GOT3 (cell line): ENCODE measurements around the gene AP1M1.
"Not testable (repeated sequence)": the region's sequence is repeated elsewhere in the genome, so short reads cannot be mapped to it uniquely, and the experiment has no call there.

Experiments used
- DNase-seq: peaks from one replicate; lab custom pipeline; 2025; ENCODE audit warnings: mixed read lengths; lab: John Stamatoyannopoulos, UW

AP1M1 gene

DNA sequence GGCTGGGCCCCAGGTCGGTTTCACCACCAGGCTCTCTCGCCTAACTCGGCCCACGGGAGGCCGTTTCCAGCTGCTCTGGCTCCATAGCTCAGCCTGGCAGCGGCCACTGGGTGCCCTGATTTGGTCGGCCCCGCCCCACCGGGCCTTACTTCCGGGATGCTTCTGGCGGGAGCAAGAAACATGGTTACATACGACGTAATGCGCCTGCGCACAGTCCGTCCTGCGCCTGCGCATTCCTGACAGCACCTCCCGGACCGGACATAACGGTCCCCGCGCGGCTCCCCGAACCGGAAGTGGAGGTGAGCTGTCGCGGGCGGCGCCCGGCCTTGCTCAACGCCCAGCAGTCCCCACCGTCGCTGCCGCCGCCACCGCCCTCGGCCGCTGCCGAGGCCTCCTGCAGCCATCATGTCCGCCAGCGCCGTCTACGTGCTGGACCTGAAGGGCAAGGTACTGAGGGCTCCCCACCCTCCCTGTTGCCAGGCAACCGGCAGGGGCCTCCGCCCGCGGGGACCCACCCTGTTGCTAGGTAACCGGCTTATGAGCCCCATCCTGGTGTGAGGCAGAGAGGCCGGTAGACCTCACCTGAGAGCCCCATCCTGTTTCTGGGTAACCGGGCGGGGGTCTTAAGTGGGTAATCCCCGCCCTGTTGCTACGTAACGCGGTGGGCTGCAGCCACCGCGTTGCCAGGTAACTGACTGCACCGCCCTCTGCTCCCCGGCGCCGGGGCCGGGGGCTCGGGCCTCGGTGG is at the start of gene AP1M1:
Gene AP1M1, plus strand, starts transcription at position 290 of the 748 bp plus-strand sequence. Its CDS starts 116 bp downstream, at position 406.
- DNase-seq: peak; percentile 96

DNA sequence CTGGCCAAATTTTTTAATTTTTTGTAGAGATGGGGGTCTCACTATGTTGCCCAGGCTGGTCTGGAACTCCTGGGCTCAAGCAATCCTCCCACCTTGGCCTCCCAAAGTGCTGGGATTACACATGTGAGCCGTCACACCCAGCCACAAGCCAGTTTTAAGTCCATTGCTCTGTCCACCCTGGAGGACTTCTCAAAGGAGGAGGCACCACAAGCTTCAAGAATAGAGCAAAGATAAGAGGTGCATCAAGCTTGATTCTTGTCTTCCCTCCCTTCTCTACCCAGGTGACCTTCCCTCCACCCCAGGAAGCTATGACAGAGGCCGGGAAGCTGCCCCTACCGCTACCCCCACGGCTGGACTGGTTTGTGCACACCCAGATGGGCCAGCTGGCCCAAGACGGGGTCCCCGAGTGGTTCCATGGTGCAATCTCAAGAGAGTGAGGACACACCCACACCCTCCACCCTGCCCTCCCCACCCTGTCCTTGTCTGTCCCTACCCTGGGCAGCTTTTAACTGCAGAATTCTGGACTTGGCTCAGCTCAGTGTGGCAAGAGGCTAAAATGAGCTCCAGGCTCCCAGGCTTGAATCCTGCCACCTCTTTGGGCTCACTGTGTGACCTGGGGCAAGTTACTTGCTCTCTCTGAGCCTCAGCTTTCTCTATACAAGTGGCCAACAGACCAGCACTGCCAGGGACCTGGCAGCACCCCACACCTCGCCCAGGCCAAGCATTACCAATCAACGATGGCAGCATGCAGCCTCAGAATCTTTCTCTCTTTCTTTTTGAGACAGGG is 49.1 kb upstream of the AP1M1 start:
- DNase-seq: no peak

DNA sequence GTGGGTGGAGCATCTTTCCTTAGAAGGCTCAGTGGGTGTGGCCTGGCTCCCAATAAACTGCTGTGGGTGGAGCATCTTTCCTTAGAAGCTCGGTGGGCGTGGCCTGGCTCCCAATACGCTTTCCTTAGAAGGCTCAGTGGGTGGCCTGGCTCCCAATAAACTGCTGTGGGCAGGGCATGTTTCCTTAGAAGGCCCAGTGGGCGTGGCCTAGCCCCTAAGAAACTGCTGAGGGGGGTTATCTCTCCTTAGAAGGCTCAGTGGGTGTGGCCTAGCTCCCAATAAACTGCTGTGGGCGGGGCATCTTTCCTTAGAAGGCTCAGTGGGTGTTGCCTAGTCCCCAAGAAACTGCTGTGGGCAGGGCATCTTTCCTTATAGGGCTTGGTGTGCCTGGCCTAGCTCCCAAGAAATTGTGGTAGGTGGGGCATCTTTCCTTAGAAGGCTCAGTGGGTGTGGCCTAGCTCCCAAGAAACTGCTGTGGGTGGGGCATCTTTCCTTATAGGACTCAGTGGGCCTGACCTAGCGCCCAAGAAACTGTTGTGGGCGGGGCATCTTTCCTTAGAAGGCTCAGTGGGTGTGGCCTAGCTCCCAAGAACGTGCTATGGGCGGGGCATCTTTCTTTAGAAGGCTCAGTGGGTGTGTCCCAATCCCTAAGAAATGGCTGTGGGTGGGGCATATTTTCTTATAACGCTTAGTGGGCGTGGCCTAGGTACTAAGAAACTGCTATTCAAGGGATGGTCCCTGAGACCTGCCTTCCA is 44.0 kb upstream of the AP1M1 start:
- DNase-seq: no peak

DNA sequence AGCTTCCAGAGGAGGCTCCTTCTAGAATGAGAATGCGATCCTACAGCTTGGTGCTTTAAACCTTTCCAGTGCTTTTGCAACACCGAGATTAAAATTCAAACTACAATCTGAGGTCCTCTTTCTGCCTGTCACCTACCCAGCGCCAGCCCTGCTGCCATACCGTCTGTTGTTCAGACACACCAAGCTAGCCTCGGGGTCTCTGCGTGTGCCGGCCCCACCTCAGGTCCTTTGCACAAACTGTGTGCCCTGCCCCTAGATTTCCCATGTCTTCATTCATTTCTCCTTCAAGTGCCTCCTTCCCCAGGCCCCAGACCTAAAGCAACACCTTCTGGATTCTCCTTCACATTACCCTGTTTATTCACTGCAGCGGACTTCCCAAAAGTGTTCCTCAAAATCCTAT is 43.2 kb upstream of the AP1M1 start:
- DNase-seq: no peak

DNA sequence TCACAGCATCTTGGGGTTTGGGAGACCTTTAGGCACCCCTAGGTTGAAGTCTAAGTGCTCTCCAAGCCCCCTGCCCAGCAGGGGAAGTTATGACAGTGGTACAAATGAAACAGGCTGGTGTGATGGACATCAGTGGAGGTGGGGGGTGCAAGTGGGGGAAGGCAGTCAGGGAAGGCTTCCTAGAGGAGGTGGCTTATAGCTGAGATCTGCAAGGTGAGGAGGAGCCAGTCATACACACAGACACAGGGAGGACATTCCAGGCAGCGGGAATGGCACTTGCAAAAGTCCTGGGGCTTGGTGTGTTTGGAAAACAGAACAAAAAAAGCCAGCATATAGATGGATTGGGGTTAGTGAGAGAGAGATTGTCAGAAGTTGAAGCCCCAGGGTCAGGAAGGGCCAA is 42.6 kb upstream of the AP1M1 start:
- DNase-seq: no peak

DNA sequence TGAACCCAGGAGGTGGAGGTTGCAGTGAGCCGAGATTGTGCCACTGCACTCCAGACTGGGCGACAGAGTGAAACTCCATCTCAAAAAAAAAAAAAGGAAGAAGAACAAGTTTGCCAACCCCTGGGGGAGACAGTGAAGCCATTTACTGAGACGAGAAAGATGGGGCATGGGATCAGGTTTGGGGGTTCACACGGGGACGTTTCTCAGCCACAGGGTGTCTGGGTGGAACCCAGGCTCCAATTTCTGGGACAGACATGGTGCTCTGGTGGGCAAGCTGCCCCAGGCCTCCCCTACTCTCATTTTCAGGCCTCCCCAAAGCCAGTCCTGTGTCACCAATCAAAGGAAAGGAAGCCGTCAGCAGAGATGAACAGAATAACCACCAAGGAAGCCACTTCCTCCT is 40.8 kb upstream of the AP1M1 start:
- no peak for DNase-seq

DNA sequence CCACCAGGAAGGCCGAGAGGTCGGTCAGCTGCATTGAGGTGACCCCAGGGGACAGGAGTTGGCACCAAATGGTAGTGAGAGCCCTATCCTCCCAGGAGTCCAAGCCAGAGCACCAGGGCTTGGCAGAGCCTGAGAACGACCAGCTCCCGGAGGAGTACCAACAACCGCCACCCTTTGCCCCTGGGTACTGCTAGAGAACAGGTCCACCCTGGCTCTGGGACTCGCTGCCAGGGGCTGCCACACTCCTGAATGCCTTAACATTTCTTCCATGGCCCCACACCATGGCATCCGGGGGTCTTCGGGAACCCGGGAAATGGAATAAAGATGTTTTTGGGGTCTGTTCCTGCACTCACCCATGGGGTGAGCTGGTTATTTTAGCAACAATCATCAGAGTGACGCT is 40.1 kb upstream of the AP1M1 start:
- no peak for DNase-seq

DNA sequence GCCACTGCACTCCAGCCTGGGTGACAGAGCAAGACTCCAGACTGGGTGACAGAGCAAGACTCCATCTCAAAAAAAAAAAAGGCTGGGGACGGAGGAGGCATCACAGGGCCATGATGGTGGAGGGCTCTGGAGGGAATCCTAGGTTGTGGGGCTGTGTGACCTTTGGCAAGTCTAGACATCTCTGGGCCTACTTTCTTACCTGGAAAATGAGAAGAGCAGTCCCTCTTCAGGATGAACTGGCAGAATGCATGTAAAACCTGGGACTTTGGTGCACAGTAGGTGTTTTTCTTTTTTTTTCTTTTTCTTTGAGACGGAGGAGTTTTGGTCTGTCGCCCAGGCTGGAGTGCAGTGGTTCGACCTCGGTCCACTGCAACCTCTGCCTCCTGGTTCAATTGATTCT is 38.1 kb upstream of the AP1M1 start:
- DNase-seq: no peak

DNA sequence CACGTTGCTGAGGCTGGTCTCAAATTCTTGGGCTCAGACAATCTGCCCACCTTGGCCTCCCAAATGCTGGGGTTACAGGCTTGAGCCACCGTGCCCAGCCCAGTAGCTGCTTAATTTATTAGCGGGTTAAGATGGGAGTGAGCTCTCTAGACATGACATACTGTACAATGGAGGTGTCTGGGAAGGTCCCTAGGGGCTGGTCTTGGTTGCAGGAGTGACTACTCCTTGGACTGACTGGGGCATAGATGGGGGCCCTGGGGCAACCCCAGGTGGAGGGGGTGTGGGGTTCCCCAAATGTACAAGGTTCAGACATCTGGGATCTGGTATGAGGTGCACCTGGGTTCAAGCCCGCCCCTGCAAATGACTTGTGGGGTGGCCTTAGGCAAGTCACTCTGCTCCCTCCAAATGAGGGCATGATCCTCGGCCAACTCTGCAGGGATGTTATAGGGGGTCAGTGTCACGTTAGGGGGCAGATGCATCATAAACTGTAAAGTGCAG is 37.2 kb upstream of the AP1M1 start:
- no peak for DNase-seq

DNA sequence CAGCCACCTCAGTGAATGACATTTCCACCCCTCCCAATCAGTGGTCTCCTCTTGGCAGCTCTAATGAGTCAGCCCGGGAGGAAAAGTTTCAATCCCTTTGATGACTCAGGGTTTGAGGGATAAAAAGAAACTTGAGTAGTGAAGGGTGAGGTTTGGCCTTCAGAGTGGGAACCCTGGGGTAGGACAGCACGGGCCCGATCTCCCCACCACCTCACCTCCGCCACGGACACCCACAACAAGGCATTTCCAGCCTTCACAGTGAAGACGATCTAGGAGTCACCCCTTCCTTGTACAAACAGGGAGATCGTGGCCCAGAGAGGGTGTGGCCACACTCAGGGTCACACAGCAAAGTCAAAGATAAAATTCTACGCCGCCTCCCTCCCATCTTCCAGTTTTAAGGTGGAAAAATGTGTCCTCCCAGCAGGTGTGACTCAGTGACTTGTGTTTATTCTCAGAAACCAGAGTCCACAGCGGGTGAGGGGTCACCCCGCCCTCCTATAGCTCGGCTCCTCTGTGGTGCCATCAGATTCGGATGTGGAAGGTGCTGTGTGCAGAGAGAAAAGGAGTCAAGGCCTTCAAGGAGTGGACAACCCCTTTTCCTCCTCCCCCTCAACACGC is 36.7 kb upstream of the AP1M1 start:
- no peak for DNase-seq

DNA sequence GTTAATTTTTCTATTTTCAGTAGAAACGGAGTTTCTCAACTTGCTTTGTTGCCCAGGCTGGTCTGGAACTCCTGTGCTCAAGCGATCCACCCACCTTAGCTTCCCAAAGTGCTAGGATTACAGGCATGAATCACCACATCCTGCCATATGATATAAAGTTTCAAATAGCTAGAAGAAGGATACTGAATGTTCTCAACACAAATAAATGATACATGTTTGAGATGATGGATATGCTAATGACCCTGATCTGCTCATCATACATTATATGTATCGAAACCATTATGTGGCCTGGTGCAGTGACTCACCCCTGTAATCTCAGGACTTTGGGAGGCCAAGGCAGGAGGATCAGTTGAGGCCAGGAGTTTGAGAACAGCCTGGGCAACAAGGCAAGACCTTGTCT is 35.9 kb upstream of the AP1M1 start:
- DNase-seq: no peak

DNA sequence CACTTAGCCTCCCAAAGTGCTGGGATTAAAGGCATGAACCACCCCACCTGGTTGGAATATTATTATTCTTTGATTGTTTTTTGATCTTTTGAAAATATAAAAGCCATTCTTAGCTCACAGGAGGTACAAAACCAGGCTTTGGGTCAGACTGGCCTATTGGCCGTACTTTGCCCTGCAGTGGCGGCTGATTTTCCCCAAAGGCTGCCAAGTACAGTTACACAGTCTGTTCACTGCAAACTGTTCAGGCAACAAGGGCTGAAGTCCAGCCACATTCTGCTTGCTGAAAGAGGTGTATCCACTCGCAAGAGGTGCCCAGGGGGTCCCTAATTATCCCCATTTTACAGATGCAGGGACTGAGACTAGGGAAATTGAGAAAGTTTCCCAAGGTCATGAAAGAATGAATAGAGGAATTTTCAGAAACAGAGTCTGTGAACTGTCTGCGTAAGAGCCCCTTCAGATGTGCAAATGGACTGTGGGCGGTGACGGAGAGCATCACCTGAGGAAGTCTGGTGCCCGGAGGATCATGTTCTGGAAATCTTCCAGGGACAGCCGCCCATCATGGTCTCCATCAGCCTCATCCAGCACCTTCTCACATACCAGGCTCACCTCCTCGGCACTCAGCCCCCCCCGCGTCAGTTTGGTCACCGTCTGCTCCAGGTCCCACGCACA is 33.4 kb upstream of the AP1M1 start:
- no peak for DNase-seq

DNA sequence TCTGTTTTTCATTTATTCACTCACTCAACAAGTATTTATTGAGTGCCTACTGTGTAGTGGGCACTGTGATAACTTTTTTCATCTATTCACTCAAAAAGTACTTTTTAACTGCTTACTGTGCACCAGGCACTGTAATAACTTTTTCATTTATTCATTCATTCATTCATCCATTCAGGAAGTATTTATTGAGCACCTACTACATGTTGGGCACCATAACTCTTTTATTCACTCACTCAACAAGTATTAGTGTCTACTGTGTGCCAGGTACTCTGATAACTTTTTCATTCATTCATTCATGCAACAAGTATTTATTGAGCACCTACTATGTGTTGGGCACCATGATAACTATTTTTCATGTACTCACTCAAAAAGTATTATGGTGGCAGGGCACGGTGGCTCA is 31.3 kb upstream of the AP1M1 start:
- DNase-seq: no peak

DNA sequence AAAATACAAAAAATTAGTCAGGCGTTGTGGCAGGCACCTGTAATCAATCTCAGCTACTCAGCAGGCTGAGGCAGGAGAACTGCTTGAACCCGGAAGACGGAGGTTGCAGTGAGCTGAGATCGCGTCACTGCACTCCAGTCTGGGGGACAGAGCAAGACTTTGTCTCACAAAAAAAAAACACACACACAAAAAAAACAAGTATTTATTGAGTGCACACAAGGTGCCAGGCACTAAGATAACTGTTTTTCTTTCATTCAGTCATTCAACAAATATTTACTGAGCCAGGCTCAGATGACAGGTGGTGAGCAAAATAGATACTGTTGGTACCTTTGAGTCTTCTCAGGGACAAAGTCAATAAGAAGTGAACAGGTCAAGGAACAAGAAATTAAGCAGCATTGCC is 30.7 kb upstream of the AP1M1 start:
- DNase-seq: no peak

DNA sequence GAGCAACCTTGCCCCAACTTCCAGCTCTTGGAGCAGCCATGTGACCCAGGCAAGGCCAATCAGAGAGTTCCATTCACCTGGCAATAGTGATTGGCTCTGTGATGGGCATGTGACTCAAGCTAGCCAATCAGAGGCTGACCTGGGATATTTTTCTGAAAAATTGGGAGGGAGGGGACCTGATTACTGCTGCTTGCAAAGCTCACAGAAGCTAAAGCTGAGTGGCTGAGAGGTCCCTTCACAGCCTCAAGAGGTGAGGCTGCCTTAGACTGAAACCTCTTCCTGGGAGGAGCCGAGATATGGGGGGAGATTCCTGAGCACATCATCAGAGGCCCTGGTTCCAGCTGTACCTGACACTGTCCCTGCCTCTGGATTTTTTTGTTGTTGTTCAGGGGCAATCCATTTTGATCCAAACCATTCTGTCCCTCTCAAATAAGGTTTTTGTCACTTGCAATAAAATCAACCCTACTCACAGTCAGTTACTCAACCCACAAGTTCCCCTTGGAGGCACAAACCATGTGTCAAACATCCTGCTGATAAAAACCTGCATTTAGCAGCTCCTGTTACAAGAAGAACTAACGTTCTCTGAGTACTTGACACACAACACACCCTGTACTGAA is 29.1 kb upstream of the AP1M1 start:
- DNase-seq: no peak

DNA sequence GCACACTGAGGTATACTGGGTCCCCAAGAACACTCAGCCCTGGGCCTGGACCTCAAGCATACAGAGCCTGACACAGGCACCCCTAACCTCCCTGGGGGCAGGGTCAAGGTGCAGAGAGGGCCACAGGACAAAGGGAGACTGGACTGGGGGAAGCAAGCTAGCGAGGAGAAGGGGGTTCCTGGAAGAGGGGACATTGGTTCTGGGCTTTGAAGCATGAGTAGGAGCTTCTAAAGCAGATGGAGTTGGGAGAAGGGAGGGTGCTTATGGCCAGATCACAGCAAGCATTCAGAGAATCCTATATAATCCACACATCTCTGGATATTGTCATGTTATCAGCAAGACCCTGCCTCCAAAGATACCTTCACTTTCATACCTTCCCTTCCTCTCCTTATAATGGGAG is 27.6 kb upstream of the AP1M1 start:
- DNase-seq: no peak

DNA sequence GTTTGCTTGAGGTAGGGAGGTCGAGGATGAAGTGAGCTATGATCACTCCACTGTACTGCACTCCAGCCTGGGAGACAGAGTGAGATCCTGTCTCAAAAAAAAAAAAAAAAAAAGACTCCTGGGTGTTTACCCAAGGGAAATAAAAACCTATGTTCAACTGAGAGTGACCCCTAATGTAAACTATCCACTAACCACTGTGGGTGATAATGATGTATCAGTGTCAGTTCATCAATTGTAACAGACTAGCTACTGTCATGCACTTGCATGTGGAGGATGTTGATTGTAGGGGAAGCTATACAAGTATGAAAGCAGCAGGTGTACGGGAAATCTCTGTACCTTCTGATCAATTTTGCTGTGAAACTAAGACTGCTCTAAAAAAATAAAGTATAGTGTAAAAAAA is 21.8 kb upstream of the AP1M1 start:
- DNase-seq: no peak

DNA sequence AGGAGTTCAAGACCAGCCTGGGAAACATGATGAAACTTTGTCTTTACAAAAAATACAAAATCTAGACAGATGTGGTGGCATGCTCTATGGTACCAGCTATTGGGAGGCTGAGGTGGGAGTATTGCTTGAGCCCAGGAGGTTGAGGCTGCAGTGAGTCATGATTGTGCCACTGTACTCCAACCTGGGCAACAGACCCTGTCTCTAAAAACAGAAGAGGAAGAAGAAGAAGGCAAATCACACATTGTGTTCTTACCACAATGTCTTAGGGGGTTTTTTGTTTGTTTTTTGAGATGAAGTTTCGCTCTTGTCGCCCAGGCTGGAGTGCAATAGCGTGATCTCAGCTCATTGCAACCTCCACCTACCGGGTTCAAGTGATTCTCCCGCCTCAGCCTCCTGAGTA is 18.8 kb upstream of the AP1M1 start:
- DNase-seq: not testable (repeated sequence)

DNA sequence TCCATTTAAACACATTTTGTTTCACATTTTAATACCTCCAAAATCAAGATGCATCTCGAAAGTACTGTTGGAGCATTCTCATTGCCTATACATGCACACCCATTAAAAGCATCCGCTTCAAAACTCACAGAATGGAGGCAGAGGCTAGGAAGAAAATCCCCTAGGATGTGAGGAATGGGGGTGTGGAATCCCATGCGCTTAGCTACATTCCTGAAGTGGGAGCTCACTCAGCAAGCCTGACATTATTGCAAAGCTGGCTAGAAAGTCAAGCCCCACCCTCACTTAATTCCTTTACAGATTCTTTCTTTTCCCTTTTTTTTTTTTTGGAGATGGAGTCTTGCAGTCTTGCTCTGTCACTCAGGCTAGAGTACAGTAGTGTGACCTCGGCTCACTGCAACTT is 17.1 kb upstream of the AP1M1 start:
- DNase-seq: no peak

DNA sequence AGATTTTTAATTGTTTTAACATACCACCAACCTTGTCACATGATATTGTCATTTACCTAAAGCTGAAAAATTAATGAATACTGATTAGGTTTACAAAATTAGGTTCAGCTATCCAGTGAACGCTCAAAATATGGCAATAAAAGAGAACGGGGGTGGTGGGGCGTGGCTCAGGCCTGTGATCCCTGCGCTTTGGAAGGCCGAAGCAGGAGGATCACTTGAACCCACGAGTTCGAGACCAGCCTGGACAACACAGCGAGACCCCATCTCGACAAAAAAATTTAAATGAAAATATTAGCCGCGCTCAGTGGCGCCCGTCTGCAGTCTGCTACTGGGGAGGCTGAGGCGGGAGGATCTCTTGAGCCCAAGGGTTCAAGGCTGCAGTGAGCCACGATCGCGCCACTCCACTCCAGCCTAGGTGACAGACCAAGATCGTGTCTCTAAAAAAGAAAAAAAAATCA is 13.0 kb upstream of the AP1M1 start:
- no peak for DNase-seq

DNA sequence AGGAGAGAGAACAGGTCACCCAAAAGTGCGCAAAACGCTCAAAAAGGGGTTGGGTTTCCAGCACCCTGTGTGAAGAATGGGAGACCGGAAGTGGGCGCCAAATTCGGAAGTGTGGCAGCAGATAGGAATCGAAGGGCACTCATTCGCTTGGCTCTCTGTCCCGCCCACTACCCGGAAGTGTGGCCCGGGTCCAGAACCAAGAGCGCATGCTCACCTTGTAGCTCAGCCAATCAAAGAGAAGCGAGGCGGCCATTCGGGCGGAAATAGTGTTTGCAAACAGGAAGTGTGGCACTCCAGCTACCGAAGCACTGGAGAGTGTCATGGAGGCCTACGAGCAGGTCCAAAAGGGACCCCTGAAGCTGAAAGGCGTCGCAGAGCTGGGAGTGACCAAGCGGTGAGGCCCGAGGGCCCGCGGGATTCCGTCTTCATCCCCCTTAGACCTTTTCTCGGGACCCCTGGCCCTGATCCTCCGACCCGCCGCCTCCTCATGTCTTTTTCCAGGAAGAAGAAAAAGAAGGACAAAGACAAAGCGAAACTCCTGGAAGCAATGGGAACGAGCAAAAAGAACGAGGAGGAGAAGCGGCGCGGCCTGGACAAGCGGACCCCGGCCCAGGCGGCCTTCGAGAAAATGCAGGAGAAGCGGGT is 12.5 kb upstream of the AP1M1 start, which contains the start of gene FAM32A:
Gene FAM32A, plus strand, starts transcription at position 288 of the 645 bp plus-strand sequence. Its CDS starts 33 bp downstream, at position 321.
- peak; percentile 95 for DNase-seq
